GM18498 (cell line): ENCODE results near the gene HPGD.

Experiments used
- ATAC-seq: cut with Tn5 transposase; IDR thresholded peaks from one replicate; pipeline ENCODE4 v1.9.1; 2021; ENCODE audit warnings: mild to moderate bottlenecking, moderate library complexity; ENCODE audit not compliant: unreplicated experiment

Gene HPGD

GRCh38 chr4:174479140-174479539 lies 43.1 kb downstream of the HPGD start:
- no peak for ATAC-seq

DNA sequence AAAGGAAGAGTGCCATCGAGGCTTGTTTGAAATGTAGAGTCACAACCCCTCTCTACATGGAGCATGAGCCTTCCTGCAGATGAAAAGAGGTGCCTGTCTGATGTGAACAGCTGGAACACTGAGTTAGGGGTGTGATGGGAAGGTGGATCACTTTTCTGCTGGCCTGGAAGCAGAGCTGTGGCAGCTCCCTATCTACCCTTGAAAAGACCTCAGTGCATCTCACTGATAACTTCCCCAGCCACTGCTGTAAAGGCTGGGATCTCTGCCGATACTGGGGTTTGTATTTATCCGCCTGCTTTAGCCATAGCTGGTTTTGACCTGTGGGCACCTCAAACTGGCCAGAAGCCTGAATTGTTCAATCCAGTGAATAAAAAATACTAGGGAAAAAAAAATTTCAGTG lies 46.8 kb downstream of the HPGD start:
- ATAC-seq: no peak

DNA sequence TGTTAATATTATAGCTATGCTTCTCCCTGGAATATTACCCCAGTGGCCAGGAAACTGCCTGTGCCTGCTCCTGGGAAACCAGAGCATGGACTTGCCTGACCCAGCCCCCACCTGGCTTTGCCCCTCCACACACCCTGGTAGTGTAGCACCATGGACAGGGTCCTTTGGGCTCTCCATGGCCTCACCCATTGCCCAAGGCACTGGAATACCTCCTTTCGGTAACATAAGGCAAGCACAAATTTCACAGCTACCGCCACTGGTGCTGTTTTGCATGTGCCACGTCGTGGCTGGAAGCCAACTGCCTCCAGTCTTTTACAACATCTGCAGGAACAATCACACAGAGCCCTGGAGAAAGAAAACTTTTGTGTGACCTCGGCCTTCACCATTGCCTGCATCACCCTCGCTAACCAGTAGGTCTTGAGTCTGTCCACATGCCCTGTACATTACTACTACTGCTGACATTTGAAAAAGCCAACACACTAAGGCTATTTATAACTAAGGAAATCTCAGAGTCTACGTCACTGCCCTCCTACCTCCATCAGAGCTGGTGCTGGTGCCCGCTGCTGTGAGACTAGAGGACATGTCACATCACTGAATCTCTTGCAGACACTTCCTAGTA lies 47.7 kb downstream of the HPGD start:
- ATAC-seq: no peak

DNA sequence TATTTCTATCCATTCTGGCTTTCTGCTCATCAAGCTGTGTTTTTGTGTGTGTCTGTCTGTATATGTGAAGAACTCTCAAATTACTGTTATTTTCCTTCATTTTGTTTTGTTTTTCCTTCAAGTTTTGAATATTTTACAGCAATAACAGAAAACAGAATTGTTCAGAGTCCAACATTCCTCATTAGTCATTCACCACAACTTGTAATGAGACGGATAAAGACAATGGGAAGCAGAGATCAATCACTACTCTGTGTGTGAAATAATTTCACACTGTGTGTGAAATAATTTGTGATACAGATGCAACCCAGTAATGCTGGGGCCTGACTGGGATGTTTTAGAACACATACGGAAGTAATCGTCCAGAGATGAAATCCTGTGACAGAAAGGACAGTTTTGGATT lies 55.2 kb downstream of the HPGD start:
- no peak for ATAC-seq

GRCh38 chr4:174464949-174465348 lies 57.3 kb downstream of the HPGD start:
- ATAC-seq: no peak

DNA sequence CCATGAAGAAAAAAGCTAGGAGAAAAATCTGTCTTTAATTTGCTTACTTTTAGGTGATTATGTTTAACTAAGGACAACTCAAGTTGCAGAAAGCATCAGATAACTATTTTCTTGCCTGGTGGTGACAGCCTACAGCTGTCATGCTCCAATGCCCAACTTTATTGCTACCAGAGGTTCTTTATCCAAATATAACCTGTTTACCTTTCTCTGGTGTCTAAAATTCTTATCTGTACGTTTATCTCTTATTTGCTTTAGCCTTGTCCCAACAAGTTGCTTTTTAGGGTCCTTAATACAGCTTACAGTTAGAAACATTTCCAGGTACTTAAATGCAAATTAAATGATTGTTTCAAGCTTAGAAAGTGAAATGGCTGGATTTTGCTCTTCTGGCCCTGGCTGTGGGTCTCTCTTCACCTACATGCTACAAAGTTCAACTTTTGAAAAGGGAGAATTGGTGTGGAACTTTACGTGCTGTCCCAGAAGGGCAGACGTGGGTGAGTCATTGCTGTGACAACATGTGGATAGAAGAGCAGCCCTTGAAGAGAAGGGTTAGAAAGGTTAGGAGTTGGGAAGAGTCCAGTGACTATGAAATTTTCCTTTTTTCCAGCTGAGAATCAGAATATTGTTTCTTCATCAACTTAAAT lies 60.7 kb downstream of the HPGD start:
- ATAC-seq: no peak

GRCh38 chr4:174460684-174461083 lies 61.6 kb downstream of the HPGD start:
- no peak for ATAC-seq

GRCh38 chr4:174457468-174457867 lies 64.8 kb downstream of the HPGD start:
- no peak for ATAC-seq

DNA sequence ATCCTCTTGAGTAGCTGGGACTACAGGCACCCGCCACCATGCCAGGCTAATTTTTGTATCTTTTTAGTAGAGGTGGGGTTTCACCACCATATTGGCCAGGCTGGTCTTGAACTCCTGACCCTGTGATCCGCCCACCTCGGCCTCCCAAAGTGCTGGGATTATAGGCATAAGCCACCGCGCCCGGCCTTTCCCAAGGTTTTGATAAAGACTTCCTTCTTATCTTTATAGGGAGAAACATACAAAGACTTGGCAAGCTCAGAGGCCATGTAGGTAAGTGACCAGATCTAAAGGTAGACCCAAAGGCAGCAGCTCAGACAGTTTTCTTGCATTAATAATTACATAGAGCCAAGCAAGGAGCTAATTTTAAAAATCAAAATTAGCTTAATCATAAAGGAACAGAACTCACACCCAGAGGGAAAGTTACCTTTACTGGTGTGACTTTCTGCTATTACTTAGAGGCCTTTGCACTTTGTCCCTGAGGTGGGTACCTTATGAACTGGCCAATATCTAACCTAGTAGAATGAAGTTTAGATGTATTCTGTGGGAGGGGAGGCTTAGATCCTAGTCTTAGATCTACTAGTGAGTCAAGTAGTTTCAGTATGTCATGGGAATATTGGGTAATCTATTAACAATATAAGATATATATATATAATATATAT lies 67.3 kb downstream of the HPGD start:
- ATAC-seq: no peak

DNA sequence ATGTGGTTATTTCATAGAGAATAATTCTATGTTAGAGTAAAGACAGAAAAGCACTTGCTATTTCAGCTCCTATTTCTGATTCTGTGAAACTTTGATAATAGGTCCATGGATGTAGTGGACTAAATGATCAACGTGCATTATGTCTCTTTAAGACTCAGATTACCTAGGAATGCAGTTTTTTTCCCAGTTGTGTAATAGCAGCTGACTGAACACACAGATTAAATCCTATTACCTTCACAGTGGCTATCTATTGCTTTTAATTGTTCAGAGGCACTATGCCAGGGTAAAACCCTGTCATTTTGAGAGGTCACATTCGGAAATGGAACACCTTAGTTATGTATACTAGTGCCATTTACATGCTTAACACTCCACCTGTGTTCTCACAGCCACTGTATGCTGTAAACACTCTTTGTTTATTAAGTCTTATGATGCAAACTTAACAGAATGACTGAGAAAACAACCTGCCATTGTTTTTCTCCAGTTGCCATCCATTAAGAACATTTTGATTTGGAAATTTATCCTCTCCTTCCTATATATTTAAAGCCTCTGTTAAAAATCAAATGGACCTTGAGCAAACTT lies 70.5 kb downstream of the HPGD start:
- ATAC-seq: no peak

GRCh38 chr4:174450786-174451125 lies 71.5 kb downstream of the HPGD start:
- no peak for ATAC-seq

GRCh38 chr4:174449944-174450785 lies 72.1 kb downstream of the HPGD start:
- ATAC-seq: no peak

GRCh38 chr4:174449152-174449551 lies 73.1 kb downstream of the HPGD start:
- no peak for ATAC-seq

- no peak for ATAC-seq
Measured at GRCh38 chr4:174444390-174444789, 77.9 kb downstream of the HPGD start.
